Astrocyte of the spinal cord (primary cell): ENCODE results near the gene IKZF4.
A peak's percentile ranks its signal among the peaks of the same experiment; 100 is the strongest.

Source experiments
- DNase-seq: peaks from one replicate; pipeline ENCODE4 v3.0.0; 2011; ENCODE audit warnings: low read depth, low spot score
- H3K4me3 ChIP-seq: 2 replicates; pipeline ENCODE4 v1.5.1; 2011; ENCODE audit warnings: low read depth, mild to moderate bottlenecking, low read length, moderate library complexity
- CTCF ChIP-seq: IDR thresholded peaks from 2 replicates; pipeline ENCODE4 v1.5.1; 2012; ENCODE audit warnings: low read depth, mild to moderate bottlenecking, low read length, inconsistent platforms
- in situ Hi-C: cut with HindIII; loops from 2 replicates; pipeline ENCODE4 v1.10.0; 2017; ENCODE audit warnings: low sequenced_read_pairs

Gene IKZF4

GRCh38 chr12:56029166-56029519, 8.3 kb downstream of the IKZF4 start:
- in situ Hi-C loops, result no loop called here
- peak; percentile 9 for DNase-seq
- H3K4me3 ChIP-seq, result no peak overlapping the region
- TF ChIP-seq CTCF, result no peak

DNA sequence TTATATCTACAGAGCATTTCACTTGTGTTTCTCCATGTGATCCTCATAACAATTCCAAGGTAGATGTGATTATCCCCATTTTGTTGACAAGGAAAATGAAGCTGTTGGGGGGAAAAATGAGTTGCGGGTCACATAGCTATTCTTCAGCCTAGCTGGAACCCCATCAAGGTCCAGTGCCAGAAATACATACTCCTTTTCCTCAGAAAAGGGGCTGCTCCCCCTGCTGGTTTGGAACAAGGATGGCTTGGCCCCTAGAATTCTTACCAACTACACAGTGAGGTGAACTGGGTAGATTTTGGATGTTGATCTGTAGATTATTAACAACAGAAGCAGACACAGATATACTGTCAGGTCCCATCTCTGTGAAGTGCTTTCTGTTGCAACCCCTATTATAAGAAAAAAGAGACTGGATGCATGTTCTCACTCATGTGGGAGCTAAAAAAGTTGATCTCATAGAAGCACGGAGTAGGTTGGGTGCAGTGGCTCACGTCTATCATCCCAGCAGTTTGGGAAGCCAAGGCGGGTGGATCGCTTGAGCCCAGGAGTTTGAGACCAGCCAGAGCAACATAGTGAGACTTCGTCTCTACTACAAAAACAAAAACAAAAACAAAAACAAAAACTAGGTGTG, 8.9 kb downstream of the IKZF4 start:
- peak; percentile 59 for DNase-seq
- in situ Hi-C loops, result no loop called here
- H3K4me3 ChIP-seq, result no peak overlapping the region
- TF ChIP-seq CTCF, result peak; percentile 87

DNA sequence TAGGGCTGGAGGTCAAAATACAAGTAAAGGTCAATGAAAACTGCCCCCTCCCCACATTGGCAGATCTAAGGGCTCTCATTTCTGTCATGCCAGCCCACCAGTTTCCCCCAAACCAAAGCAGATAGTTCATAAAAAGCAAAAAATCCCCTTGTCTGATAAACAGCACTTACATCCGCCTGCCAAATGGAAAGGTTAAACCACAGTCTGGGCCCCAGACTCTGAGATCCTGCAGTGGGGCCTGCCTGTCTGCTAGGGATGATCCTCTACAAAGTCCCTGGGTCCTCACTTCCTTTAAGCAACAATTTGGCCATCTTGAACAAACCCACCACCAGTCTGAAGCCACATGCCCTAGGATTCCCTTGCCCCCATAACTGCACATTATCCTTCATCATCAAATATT, 11.1 kb downstream of the IKZF4 start:
- no peak for DNase-seq
- no peak overlapping the region for H3K4me3 ChIP-seq
- no peak for TF ChIP-seq CTCF
- in situ Hi-C loops, result no loop called here

DNA sequence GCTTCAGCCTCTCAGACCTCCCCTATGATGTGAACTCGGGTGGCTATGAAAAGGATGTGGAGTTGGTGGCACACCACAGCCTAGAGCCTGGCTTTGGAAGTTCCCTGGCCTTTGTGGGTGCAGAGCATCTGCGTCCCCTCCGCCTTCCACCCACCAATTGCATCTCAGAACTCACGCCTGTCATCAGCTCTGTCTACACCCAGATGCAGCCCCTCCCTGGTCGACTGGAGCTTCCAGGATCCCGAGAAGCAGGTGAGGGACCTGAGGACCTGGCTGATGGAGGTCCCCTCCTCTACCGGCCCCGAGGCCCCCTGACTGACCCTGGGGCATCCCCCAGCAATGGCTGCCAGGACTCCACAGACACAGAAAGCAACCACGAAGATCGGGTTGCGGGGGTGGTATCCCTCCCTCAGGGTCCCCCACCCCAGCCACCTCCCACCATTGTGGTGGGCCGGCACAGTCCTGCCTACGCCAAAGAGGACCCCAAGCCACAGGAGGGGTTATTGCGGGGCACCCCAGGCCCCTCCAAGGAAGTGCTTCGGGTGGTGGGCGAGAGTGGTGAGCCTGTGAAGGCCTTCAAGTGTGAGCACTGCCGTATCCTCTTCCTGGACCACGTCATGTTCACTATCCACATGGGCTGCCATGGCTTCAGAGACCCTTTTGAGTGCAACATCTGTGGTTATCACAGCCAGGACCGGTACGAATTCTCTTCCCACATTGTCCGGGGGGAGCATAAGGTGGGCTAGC, 13.9 kb downstream of the IKZF4 start:
- TF ChIP-seq CTCF, result no peak
- no peak for DNase-seq
- no peak overlapping the region for H3K4me3 ChIP-seq
- in situ Hi-C loops, result no loop called here

DNA sequence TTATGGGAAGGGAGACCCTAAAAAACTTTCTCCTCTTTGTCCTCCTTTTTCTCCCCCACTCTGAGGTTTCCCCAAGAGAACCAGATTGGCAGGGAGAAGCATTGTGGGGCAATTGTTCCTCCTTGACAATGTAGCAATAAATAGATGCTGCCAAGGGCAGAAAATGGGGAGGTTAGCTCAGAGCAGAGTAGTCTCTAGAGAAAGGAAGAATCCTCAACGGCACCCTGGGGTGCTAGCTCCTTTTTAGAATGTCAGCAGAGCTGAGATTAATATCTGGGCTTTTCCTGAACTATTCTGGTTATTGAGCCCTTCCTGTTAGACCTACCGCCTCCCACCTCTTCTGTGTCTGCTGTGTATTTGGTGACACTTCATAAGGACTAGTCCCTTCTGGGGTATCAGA, 16.3 kb downstream of the IKZF4 start:
- DNase-seq, result no peak
- TF ChIP-seq CTCF, result no peak
- in situ Hi-C loops, result no loop called here
- no peak overlapping the region for H3K4me3 ChIP-seq

DNA sequence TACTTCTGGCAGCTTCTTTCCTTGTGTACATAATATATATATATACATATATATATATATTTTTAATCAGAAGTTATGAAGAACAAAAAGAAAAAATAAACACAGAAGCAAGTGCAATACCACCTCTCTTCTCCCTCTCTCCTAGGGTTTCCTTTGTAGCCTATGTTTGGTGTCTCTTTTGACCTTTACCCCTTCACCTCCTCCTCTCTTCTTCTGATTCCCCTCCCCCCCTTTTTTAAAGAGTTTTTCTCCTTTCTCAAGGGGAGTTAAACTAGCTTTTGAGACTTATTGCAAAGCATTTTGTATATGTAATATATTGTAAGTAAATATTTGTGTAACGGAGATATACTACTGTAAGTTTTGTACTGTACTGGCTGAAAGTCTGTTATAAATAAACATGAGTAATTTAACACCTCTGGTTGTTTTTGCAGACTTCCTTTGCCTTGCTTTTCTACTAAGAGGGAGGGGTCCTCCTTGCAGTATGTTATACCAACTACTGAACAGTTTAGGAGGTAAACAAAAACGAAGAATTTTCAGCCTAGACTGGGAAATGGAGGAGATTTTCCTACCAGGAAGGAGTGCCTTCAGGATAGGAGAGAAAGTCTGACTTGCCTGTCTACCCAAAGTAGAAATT, 17.3 kb downstream of the IKZF4 start:
- H3K4me3 ChIP-seq, result no peak overlapping the region
- DNase-seq, result no peak
- in situ Hi-C loops, result no loop called here
- TF ChIP-seq CTCF, result no peak
